Psoas muscle (tissue), 8 donors: ENCODE results near the gene CCL22. TPM values are rescaled to one million over a fixed set of nuclear protein-coding genes. Genes with fewer than 3 reads are reported as not detected.

Experiments
- ATAC-seq, 4 donors: fragments of 200-7000 bp; cut with Tn5 transposase; one replicate each; pipeline ENCODE4 v1.9.1; 2020; ENCODE audit warnings: moderate library complexity in 3 of 4, mild to moderate bottlenecking in 2 of 4
- DNase-seq, 2 donors: peaks; one replicate each; pipeline ENCODE4 v3.0.0-alpha.2; 2020
- H3K27ac ChIP-seq: fragments of 200-600 bp; one replicate; pipeline ENCODE4 v1.8.0; 2022
- H3K27me3 ChIP-seq, 3 donors: fragments of 200-600 bp in 1 of 3; one replicate each; pipeline versions ENCODE4 v1.6.1 to v1.8.0; 2013 to 2022; ENCODE audit warnings: low read length in 2 of 3, mild to moderate bottlenecking in 2 of 3, moderate library complexity in 1 of 3; ENCODE audit not compliant: insufficient read depth in 3 of 3
- H3K36me3 ChIP-seq, 2 donors: fragments of 200-600 bp in 1 of 2; one replicate each; pipeline versions ENCODE4 v1.6.1 to v1.8.0; 2013 to 2022; ENCODE audit warnings: low read depth in 1 of 2, mild to moderate bottlenecking in 1 of 2, moderate library complexity in 1 of 2; ENCODE audit not compliant: insufficient read depth in 1 of 2
- H3K4me1 ChIP-seq: fragments of 200-600 bp; one replicate; pipeline ENCODE4 v1.8.0; 2022
- H3K4me3 ChIP-seq: fragments of 200-600 bp; one replicate; pipeline ENCODE4 v1.8.0; 2022; ENCODE audit warnings: mild to moderate bottlenecking
- H3K9me3 ChIP-seq: fragments of 200-600 bp; one replicate; pipeline ENCODE4 v1.8.0; 2022
- CTCF ChIP-seq: fragments of 200-600 bp; IDR thresholded peaks from one replicate; pipeline ENCODE4 v1.8.0; 2022; ENCODE audit warnings: antibody characterized with exemption
- WGBS, 3 donors: extraction: QIAGEN DNeasy Blood & Tissue Kit; methylation state at CpG; one replicate each; pipeline versions ENCODE4 v1.1.6 to v1.1.7; 2013; 5-methylcytosine and 5-hydroxymethylcytosine counted together
- intact Hi-C, 2 donors: fragments of 100-400 bp; cut with DNase I; formaldehyde crosslinking; loops; one replicate each; pipeline versions ENCODE4 v1.11.0 to v1.14.2; 2022
- polyA plus RNA-seq, 3 donors: library from polyadenylated mRNA; stranded (reverse); fragments of 200-250 nt; gene quantifications; one replicate each; pipeline ENCODE4 v1.2.3, GENCODE V29; 2013
- total RNA-seq, 4 donors: library from RNA; stranded (reverse); fragmentation: NEBNext Ultra II Directional in 2 of 4; extraction: Animal tissue kit (Norgen Biotek cat#: 25700) in 2 of 4; gene quantifications; one replicate each; pipeline versions ENCODE4 v1.2.1 to v1.2.4, GENCODE V29; 2021 to 2023
- donor health status: healthy with polysubstance abuse.
- donor health status: DM: no; HTN: no; CAD: no; lungs with moderate emphysema.
- donor health status: Bipolar disorder and iron deficiency.
- donor health status: healthy.
- donor health status: DM: yes; HTN: yes; CAD: no.
- donor health status: DM: no; HTN: no; CAD: no.
- donor health status: DM: no; HTN: no; CAD: no.
- donor health status: DM: yes; HTN: yes; CAD: no.

Gene CCL22
- total and polyA plus RNA-seq, 7 donors: 0.04 to 0.12 TPM; not detected in 5

- Histone ChIP-seq H3K4me3 (no peak overlapping the region), H3K4me1 (no peaks in the 10 kb centered on the region), H3K27me3 (no peaks in the 10 kb centered on the region), H3K36me3 (no peaks in the 10 kb centered on the region), H3K27ac (no peak overlapping the region), H3K9me3 (no peaks in the 10 kb centered on the region)
- 58 to 70% (median 69%) methylated on average over 4 of the region's 4 CpGs for WGBS, 3 donors
- ATAC-seq (no peak), DNase-seq (no peak)
- intact Hi-C loops: no loop called here
- TF ChIP-seq CTCF: no peak
These were observed 2.8 kb downstream of the CCL22 start for GRCh38 chr16:57361404-57361803.

- Histone ChIP-seq H3K27ac (no peak overlapping the region), H3K36me3 (no peaks in the 10 kb centered on the region), H3K4me1 (no peaks in the 10 kb centered on the region), H3K9me3 (no peaks in the 10 kb centered on the region), H3K4me3 (no peak overlapping the region), H3K27me3 (peaks cover 0 to 1% (median 0%) of the 10 kb centered on the region in 3 donors)
- no peak for ATAC-seq
- no peak for TF ChIP-seq CTCF
- intact Hi-C loops: no loop called here
- no peak for DNase-seq
- 73 to 86% (median 82%) methylated on average over 3 of the region's 3 CpGs for WGBS, 3 donors
These were observed 5.6 kb downstream of the CCL22 start for GRCh38 chr16:57364143-57364542.

GRCh38 chr16:57366544-57367040 lies 8.0 kb downstream of the CCL22 start:
- no peak for TF ChIP-seq CTCF
- DNase-seq (no peak), ATAC-seq (peak in 1 of 4 donors; percentile 35)
- Histone ChIP-seq H3K27me3 (peaks cover 0 to 7% (median 0%) of the 10 kb centered on the region in 3 donors), H3K4me1 (no peaks in the 10 kb centered on the region), H3K36me3 (no peaks in the 10 kb centered on the region), H3K9me3 (no peaks in the 10 kb centered on the region), H3K4me3 (no peak overlapping the region), H3K27ac (no peak overlapping the region)
- intact Hi-C loops: no loop called here
- 53 to 65% (median 58%) methylated on average over 6 of the region's 6 CpGs for WGBS, 3 donors

- TF ChIP-seq CTCF: no peak
- Histone ChIP-seq H3K9me3 (no peaks in the 10 kb centered on the region), H3K4me1 (no peaks in the 10 kb centered on the region), H3K27ac (peak overlapping the region; percentile 36), H3K36me3 (no peaks in the 10 kb centered on the region), H3K27me3 (peaks cover 0 to 7% (median 2%) of the 10 kb centered on the region in 3 donors), H3K4me3 (no peak overlapping the region)
- 62 to 66% (median 62%) methylated on average over 7 of the region's 7 CpGs for WGBS, 3 donors
- peak in 3 of 4 donors; percentile 37 to 50 (median 44) for ATAC-seq
- no peak for DNase-seq
- intact Hi-C loops: no loop called here
These were observed 8.7 kb downstream of the CCL22 start for GRCh38 chr16:57367116-57367752.
